Ureter (tissue), 1 donor: ENCODE data around the gene BCL7C. TPM values are rescaled to one million over a fixed set of nuclear protein-coding genes. Genes with fewer than 3 reads are reported as not detected.

Experiments used
- DNase-seq: peaks from one replicate; pipeline ENCODE4 v3.0.0-alpha.2; 2020; ENCODE audit warnings: low spot score
- total RNA-seq: library from RNA; stranded (reverse); gene quantifications from one replicate; pipeline ENCODE4 v1.2.4, GENCODE V29; 2023
- donor health status: DM: yes; HTN: yes; CAD: no.

Gene BCL7C
- total RNA-seq, 1 donor from 2014 or later, result 35.9 TPM

- peak; percentile 100 for DNase-seq
Observed at GRCh38 chr16:30922960-30923535, 29.2 kb upstream of the BCL7C start.

- peak; percentile 100 for DNase-seq
Observed at GRCh38 chr16:30922420-30922959, 28.6 kb upstream of the BCL7C start.

DNA sequence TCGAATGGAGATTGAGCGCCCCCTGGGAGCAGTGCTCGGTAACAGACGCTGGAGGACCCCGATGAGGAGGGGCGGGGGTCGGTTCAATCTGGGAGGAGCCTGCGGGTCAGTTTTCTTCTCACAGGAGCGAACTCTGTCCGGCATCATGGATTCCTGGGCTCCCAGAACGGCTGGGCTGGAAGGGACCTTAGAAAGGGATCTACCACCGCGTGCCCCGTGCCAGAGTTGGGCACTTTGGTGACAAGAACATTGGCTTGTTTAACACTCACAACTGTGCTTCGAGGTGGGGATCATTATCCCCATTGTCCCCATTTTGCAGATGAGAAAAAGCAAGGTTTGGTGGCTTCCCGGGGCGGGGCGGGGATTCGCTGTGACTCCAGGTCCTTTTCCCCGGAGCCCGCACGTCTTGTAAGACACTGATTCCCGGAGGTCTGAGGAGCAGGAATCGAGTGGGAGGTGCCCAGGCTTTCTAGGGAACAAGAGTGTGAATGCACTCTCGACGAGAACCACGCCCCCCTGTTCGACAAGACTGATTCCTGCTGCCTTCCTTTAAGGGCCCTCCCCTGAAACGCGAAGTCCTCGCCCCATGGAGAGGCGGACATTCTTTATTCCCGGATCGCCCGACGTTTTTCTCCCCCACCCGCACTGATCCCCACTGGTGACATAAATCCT, 28.0 kb upstream of the BCL7C start:
- DNase-seq, result peak; percentile 94

DNA sequence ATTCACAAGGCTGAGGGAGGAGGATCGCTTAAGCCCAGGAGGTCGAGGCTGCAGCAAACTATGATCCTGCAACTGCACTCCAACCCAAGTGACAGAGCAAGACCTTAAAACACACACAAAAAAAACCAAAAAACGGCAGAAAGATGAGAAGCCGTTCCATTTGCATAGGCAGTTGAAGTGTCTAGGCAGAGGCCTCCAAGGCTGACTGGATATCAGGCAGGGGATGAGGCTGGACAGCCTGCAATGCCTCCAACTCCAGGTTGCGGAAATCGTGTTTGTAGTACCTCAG, 27.5 kb upstream of the BCL7C start:
- no peak for DNase-seq

GRCh38 chr16:30920891-30921290, 27.0 kb upstream of the BCL7C start:
- no peak for DNase-seq

DNA sequence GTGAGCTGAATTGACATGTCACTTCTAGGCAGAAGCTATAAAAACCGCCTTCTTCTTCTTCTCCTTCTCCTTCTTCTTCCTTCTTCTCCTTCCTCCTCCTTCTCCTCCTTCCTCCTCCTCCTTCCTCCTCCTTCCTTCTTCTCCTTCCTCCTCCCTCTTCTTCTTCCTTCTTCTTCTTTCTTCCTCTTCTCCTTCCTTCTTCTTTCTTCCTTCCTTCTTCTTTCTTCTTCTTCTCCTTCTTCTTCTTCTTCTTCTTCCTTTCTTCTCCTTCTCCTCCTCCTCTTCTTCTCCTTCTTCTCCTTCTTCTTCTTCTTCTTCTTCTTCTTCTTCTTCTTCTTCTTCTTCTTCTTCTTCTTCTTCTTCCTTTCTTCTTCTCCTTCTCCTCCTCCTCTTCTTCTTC, 24.7 kb upstream of the BCL7C start:
- no peak for DNase-seq

DNA sequence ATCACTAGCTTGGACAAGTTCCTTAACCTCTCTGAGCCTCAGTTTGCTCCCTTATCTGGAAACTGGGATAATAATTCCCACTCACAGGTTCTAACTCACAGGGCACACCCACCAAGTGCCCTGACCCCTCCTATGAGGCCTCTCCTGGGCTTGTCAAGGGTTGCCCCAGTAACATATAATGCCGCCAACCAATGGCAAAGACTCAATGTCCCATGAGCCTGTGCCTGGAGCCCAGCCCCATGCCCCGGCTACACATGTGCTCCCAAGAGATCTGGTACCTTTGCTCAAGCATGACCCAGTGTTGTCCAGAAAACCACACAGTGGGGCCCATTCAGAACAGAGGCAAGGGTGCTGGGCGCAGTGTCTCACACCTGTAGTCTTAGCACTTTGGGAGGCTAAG, 21.0 kb upstream of the BCL7C start:
- no peak for DNase-seq

DNA sequence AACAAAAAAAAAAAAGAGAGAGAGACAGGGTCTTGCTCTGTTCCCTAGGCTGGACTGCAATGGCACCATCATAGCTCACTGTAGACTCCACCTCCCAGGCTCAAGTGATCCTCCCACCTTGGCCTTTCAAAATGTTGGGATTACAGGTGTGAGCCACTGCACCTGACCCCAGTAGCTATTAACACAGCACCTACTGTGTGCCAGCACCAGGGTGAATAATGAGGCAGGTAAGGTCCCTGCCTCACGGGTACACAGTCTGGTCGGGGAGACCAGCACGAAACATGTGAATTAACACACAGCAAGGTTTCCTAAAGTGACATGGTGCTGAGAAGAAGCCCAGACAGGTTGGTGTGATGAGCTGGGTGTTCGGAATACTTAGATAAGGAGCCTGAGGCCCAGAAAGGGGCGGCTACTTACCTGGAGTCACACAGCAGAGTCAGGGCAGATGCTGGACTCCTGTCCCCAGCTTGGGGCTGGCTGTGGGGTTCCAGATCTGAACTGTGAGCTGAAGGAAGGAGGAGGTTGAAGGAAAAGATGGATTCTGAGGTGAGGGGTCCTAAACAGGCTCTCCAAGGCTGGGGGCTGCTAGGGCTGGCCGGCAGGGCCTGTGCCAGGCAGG, 19.0 kb upstream of the BCL7C start:
- DNase-seq, result no peak

GRCh38 chr16:30910427-30911029, 16.7 kb upstream of the BCL7C start:
- no peak for DNase-seq

GRCh38 chr16:30907064-30907463, 13.2 kb upstream of the BCL7C start:
- no peak for DNase-seq

DNA sequence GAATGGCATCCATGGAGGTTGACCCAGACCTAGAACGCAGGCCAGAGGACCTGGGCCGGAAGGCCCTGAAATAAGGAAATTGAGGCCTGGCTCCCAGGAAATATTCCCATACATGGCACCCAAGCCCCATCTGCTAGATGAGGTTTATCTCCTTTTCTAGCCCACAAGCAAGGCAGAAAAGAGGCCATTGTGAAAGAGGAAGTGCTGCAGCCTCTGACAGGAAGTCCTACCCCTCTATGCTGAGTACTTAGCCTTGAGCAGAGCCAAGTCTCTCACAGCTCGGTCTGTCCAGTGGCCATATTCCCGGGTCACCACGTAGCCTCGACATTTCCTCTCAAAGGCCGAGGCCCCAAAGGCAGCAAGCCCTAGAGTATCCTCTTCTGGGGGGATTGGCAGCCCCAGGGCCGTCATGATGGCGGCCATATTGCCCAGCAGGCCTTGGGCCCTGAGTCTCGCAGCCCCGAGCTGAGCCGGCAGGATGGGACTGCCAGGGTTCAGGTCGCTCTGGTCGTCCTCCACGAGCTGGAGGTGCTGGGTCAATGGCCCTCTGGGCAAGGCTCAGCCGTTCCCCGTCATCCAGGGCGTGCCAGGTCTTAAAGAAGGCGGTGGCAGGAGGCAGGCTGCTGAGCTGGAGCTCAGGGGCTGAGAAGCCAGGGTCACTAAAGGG, 10.4 kb upstream of the BCL7C start:
- DNase-seq, result no peak

- DNase-seq, result no peak
Observed at GRCh38 chr16:30903596-30903995, 9.7 kb upstream of the BCL7C start.

GRCh38 chr16:30903002-30903401, 9.1 kb upstream of the BCL7C start:
- no peak for DNase-seq

DNA sequence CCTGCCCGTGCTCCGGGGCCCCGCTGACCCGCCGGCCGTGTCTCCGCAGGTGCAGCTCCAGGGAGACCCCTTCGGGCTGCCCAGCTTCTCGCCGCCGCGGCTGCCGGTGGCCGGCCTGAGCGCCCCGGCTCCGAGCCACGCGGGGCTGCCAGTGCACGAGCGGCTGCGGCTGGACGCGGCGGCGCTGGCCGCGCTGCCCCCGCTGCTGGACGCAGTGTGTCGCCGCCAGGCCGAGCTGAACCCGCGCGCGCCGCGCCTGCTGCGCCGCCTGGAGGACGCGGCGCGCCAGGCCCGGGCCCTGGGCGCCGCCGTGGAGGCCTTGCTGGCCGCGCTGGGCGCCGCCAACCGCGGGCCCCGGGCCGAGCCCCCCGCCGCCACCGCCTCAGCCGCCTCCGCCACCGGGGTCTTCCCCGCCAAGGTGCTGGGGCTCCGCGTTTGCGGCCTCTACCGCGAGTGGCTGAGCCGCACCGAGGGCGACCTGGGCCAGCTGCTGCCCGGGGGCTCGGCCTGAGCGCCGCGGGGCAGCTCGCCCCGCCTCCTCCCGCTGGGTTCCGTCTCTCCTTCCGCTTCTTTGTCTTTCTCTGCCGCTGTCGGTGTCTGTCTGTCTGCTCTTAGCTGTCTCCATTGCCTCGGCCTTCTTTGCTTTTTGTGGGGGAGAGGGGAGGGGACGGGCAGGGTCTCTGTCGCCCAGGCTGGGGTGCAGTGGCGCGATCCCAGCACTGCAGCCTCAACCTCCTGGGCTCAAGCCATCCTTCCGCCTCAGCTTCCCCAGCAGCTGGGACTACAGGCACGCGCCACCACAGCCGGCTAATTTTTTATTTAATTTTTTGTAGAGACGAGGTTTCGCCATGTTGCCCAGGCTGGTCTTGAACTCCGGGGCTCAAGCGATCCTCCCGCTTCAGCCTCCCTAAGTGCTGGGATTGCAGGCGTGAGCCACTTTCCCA, 8.4 kb upstream of the BCL7C start:
- peak; percentile 70 for DNase-seq

DNA sequence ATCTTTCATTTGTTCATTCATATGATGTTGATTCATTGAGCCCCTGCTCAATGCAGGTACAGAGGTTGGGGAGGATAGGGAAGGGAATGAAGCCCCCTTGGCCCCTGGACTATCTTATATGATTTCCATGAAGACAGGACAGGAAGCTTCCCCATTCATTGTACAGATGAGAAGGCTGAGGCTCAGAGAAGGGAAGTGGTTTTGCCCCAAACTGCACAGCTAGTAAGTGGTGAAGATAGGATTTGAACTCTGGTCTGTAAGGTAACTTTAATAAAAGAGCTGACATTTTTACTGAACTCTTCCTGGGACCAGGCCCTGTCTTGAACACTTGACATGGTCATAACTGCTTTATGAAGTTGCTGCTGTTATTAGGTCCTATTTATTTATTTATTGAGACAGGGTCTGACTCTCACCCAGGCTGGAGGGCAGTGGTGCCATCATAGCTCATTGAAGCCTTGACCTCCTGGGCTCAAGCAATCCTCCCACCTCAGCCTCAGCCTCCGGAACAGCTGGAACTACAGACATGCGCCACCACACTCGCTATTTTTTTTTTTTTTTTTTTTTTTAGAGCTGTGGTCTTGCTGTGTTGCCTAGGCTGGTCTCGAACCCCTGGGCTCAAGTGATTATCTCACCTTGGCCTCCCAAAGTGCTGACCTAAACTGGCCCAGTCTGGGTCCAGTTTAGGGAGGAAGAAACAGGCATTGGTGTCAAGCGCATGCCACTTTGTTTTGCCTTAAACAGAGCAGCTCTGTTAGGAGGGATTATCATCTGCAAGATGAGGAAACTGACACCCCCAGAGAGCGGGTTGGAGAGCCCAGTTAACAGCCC, 7.5 kb upstream of the BCL7C start:
- DNase-seq, result no peak

GRCh38 chr16:30900588-30900987, 6.7 kb upstream of the BCL7C start:
- DNase-seq, result no peak

DNA sequence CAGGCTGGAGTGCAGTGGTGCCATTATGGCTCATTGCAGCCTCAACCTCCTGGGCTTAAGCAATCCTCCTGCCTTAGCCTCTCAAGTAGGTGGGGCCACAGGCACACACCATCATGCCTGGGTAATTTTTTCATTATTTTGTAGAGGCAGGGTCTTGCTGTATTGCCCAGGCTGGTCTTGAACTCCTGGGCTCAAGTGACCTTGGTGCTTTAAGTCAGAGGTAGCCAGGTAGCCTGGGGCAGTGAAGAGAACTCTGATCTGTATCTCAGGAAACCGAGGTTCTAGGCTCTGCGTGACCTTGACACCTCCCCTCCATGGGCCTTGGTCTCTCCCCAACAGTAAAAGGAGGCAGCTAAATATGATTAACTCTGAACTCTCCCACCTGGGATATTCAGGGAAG, 5.9 kb upstream of the BCL7C start:
- no peak for DNase-seq

- peak; percentile 91 for DNase-seq
Observed at GRCh38 chr16:30896889-30897733, 3.2 kb upstream of the BCL7C start.

GRCh38 chr16:30896261-30896888, 2.5 kb upstream of the BCL7C start, which contains the start of gene CTF1:
TSS of gene CTF1 (plus strand) at chr16:30896614. CDS start at chr16:30896644, 30 bp downstream.
- peak; percentile 85 for DNase-seq
